Thyroid gland (tissue), 4 donors: ENCODE results near the gene MAP7. TPM values are rescaled to one million over a fixed set of nuclear protein-coding genes. Genes with fewer than 3 reads are reported as not detected.
A peak's percentile ranks its signal among the peaks of the same experiment; 100 is the strongest.

Experiments
- DNase-seq, 2 donors: peaks; one replicate each; pipeline ENCODE4 v3.0.0-alpha.2; 2019
- H3K27ac ChIP-seq, 3 donors: fragments of 200-600 bp; sonication (generic); 1 replicate in 2 of 3; 2 replicates in 1 of 3; pipeline ENCODE4 v1.5.1; 2016 to 2019; ENCODE audit warnings: mild to moderate bottlenecking in 1 of 3, moderate library complexity in 1 of 3
- H3K27me3 ChIP-seq: fragments of 200-600 bp; sonication (generic); one replicate; pipeline ENCODE4 v1.5.1; 2019
- H3K36me3 ChIP-seq, 2 donors: fragments of 200-600 bp; sonication (generic); one replicate each; pipeline ENCODE4 v1.5.1; 2016 to 2019
- H3K4me1 ChIP-seq, 2 donors: fragments of 200-600 bp; sonication (generic); one replicate each; pipeline ENCODE4 v1.5.1; 2017 to 2019
- H3K4me3 ChIP-seq, 3 donors: fragments of 200-600 bp; sonication (generic); replicated peaks in 1 of 3; 1 replicate in 2 of 3; 2 replicates in 1 of 3; pipeline ENCODE4 v1.5.1; 2016; ENCODE audit warnings: mild to moderate bottlenecking in 1 of 3
- H3K9me3 ChIP-seq: fragments of 200-600 bp; sonication (generic); one replicate; pipeline ENCODE4 v1.5.1; 2017
- POLR2A ChIP-seq, 2 donors: fragments of 450-650 bp; IDR thresholded peaks; one replicate each; pipeline ENCODE4 v1.6.1; 2017; ENCODE audit warnings: antibody characterized with exemption in 2 of 2, mild to moderate bottlenecking in 2 of 2, moderate library complexity in 1 of 2
- WGBS, 2 donors: methylation state at CpG; one replicate each; pipeline ENCODE4 v1.1.5; 2017; 5-methylcytosine and 5-hydroxymethylcytosine counted together
- intact Hi-C: fragments of 100-400 bp; cut with DNase I; formaldehyde crosslinking; loops from one replicate; pipeline ENCODE4 v1.15.1; 2023
- total RNA-seq, 4 donors: library from RNA; depleted of rRNA; stranded (reverse); fragments of >200 nt; gene quantifications; one replicate each; pipeline ENCODE4 v1.2.3, GENCODE V29; 2016
- TF ChIP-seq, protein P1 (sequence below), 6 experiments: fragments of 200-600 bp in 3 of 6; fragments of 450-650 bp in 3 of 6; sonication (generic) in 3 of 6; IDR thresholded peaks; one replicate each; pipeline ENCODE4 v1.5.1; 2016 to 2019; ENCODE audit warnings: antibody characterized with exemption in 6 of 6, mild to moderate bottlenecking in 2 of 6, inconsistent platforms in 1 of 6, moderate library complexity in 1 of 6

MAP7 gene
- total RNA-seq, 4 donors from 2014 or later: 24.5 to 46.0 (median 36.0) TPM

DNA sequence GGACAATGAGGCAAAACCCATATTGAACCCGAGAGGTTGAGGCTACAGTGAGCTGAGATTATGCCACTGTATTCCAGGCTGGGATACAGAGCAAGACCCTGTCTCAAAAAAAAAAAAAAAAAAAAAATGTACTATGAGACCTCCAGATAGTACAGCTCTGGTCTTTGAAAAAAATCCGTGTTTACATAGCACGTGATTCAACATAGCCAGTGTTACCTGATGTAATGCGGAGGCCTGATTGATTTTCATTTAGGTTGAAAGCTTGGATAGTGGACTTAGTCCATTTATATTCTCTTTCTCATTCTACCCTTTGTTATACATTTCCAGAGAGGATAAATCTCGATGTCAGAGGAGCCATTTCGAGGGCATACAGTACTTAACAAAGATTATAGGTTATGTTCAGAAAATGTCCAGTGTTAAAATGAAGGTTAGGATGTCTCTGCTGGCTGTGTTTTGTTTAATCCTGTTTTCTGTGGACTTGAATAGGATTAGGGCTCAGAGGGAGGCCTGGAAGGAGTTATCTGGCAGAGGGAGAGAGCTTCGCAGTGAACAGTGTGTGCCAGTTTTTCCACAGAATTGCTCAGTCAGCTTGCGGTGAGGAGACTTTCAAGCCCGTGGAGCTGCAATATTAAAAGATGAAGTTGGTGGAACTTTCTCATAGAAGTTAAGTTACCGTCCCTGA, 226.7 kb downstream of the MAP7 start:
- Histone ChIP-seq H3K27ac (no peak overlapping the region), H3K9me3 (no peaks in the 10 kb centered on the region), H3K4me3 (no peak overlapping the region), H3K27me3 (no peaks in the 10 kb centered on the region), H3K36me3 (no peaks in the 10 kb centered on the region), H3K4me1 (peaks cover 0 to 18% of the 10 kb centered on the region in 2 donors)
- 85 to 87% methylated on average over 10 of the region's 10 CpGs for WGBS, 2 donors
- no peak for DNase-seq
- TF ChIP-seq, protein P1, sequence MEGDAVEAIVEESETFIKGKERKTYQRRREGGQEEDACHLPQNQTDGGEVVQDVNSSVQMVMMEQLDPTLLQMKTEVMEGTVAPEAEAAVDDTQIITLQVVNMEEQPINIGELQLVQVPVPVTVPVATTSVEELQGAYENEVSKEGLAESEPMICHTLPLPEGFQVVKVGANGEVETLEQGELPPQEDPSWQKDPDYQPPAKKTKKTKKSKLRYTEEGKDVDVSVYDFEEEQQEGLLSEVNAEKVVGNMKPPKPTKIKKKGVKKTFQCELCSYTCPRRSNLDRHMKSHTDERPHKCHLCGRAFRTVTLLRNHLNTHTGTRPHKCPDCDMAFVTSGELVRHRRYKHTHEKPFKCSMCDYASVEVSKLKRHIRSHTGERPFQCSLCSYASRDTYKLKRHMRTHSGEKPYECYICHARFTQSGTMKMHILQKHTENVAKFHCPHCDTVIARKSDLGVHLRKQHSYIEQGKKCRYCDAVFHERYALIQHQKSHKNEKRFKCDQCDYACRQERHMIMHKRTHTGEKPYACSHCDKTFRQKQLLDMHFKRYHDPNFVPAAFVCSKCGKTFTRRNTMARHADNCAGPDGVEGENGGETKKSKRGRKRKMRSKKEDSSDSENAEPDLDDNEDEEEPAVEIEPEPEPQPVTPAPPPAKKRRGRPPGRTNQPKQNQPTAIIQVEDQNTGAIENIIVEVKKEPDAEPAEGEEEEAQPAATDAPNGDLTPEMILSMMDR (IDR thresholded peaks at IDR 0.05): no peak
- no peak for TF ChIP-seq POLR2A (IDR thresholded peaks at IDR 0.05)
- intact Hi-C loops: no loop called here

DNA sequence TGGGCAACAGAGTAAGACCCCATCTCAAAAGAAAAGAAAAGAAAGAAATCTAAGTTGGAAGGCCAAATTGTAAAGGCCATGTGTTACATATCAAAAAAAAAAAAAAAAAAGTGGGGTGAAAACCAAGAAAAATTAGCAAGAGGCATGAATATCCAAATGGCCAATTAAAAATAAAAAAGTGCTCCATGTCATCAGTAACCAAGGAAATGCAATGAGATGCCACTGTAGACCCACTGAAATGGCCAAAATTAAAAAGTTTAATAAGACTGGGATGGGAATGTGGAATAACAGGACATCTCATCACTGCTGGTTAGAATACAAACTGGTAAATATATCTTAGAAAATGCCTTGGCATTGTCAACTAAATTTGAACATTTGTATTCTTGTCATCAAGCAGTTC, 230.5 kb downstream of the MAP7 start:
- Histone ChIP-seq H3K9me3 (no peaks in the 10 kb centered on the region), H3K27me3 (no peaks in the 10 kb centered on the region), H3K27ac (no peak overlapping the region), H3K4me1 (peaks cover 0 to under 1% of the 10 kb centered on the region in 2 donors), H3K4me3 (no peak overlapping the region), H3K36me3 (no peaks in the 10 kb centered on the region)
- intact Hi-C loops: no loop called here
- no peak for DNase-seq
- no peak for TF ChIP-seq POLR2A (IDR thresholded peaks at IDR 0.05)
- TF ChIP-seq, protein P1 (IDR thresholded peaks at IDR 0.05): no peak

DNA sequence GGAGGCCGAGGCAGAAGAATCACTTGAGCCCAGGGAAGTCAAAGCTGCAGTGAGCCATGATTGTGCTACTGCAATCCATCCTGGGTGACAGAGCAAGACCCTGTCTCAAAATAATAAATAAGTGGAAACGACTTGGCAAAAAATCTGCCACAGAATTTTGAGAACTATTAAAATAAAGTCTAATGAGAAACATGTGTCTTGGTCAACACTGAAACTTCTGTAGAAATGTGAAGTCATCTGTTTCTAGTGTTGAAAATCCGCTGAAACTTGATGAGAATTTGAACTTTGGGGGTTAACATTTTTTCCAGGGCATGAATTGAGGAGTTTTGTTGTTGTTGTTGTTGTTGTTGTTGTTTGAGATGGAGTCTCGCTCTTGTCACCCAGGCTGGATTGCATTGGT, 231.5 kb downstream of the MAP7 start:
- H3K9me3 ChIP-seq: no peaks in the 10 kb centered on the region
- H3K27me3 ChIP-seq: no peaks in the 10 kb centered on the region
- no peak for DNase-seq
- no peak overlapping the region for H3K4me3 ChIP-seq
- H3K4me1 ChIP-seq: no peaks in the 10 kb centered on the region
- TF ChIP-seq, protein P1 (IDR thresholded peaks at IDR 0.05): no peak
- no peak for TF ChIP-seq POLR2A (IDR thresholded peaks at IDR 0.05)
- WGBS, 2 donors: 65 to 72% methylated on average over 4 of the region's 4 CpGs
- no peaks in the 10 kb centered on the region for H3K36me3 ChIP-seq
- H3K27ac ChIP-seq: no peak overlapping the region
- intact Hi-C loops: no loop called here

DNA sequence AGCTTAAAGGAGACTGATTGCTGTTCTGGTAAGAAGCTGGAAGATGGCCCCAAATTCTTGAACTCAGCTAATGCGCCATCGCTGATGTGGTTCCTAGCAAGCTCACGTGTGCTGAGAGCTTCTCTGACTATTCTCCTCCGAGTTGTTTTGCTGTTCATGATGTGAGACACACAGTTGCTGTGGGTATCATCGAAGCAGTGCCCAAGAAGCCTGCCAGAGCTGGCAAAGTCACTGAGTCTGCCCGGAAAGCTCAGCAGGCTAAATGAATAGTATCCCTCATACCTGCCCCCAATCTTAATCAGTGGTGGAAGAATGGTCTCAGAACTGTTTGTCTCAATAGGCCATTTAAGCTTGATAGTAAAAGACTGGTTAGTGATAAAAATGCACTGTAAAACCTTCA, 232.3 kb downstream of the MAP7 start:
- DNase-seq: no peak
- Histone ChIP-seq H3K27ac (no peak overlapping the region), H3K4me3 (no peak overlapping the region), H3K4me1 (no peaks in the 10 kb centered on the region), H3K36me3 (no peaks in the 10 kb centered on the region), H3K27me3 (no peaks in the 10 kb centered on the region), H3K9me3 (no peaks in the 10 kb centered on the region)
- no peak for TF ChIP-seq POLR2A (IDR thresholded peaks at IDR 0.05)
- TF ChIP-seq, protein P1 (IDR thresholded peaks at IDR 0.05): no peak
- 75 to 77% methylated on average over 6 of the region's 6 CpGs for WGBS, 2 donors
- intact Hi-C loops: no loop called here

DNA sequence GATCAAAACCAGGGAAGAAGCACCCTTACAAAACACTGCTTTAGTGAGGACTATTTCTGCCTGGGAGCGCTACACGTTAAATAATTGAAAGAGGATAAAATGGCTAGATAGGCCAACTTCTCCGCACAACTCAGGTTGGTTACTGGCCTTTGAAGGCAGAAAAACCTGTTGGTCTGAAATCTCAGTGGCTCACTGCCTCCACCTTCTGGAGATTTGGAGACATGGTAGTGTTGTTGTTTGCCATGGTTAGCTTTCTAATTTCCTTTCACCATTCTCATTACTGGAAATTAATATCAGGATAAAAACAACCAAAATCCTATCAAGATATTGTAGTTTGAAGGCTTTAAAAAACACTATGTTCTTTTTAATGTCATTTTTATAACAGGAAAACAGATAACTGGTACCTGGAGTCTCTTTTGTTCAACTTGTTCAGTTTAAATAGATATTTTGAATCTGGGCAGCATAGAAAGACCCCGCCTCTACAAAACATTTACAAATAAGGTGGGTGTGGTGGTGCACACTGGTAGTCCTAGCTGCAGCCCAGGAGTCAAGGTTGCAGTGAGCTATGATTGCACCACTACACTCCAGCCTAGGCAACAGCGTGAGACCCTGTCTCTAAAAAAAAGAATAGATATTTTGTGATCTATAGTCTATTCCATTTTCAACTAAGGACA, 233.1 kb downstream of the MAP7 start:
- no peak overlapping the region for H3K27ac ChIP-seq
- no peaks in the 10 kb centered on the region for H3K27me3 ChIP-seq
- no peaks in the 10 kb centered on the region for H3K9me3 ChIP-seq
- H3K4me3 ChIP-seq: no peak overlapping the region
- TF ChIP-seq, protein P1 (IDR thresholded peaks at IDR 0.05): peak in 5 of 6 experiments; percentile 58 to 86 (median 79)
- no peak for TF ChIP-seq POLR2A (IDR thresholded peaks at IDR 0.05)
- peak; percentile 60 to 68 for DNase-seq
- no peaks in the 10 kb centered on the region for H3K36me3 ChIP-seq
- H3K4me1 ChIP-seq: no peaks in the 10 kb centered on the region
- WGBS, 2 donors: 43 to 47% methylated on average over 5 of the region's 5 CpGs
- intact Hi-C loops: no loop called here
